ENCODE measurements around the gene ARHGAP26.

The ARHGAP26 gene

GRCh38 chr5:143208781-143209510 is 438.8 kb downstream of the ARHGAP26 start:
- no peak for DNase-seq (ENCODE audit: low spot score)

GRCh38 chr5:143209881-143210395 is 439.8 kb downstream of the ARHGAP26 start:
- DNase-seq (ENCODE audit: low spot score): no peak

GRCh38 chr5:143210576-143210975 is 440.4 kb downstream of the ARHGAP26 start:
- DNase-seq (ENCODE audit: low spot score): no peak

- DNase-seq (ENCODE audit: low spot score): no peak
Observed at GRCh38 chr5:143212261-143212660, 442.1 kb downstream of the ARHGAP26 start.

- DNase-seq (ENCODE audit: low spot score): no peak
Observed at GRCh38 chr5:143213231-143213850, 443.2 kb downstream of the ARHGAP26 start.

GRCh38 chr5:143213851-143214363 is 443.7 kb downstream of the ARHGAP26 start:
- no peak for DNase-seq (ENCODE audit: low spot score)

- no peak for DNase-seq (ENCODE audit: low spot score)
Observed at GRCh38 chr5:143214458-143214857, 444.3 kb downstream of the ARHGAP26 start.

- no peak for DNase-seq (ENCODE audit: low spot score)
Observed at GRCh38 chr5:143214890-143215289, 444.7 kb downstream of the ARHGAP26 start.

GRCh38 chr5:143215690-143216089 is 445.5 kb downstream of the ARHGAP26 start:
- no peak for DNase-seq (ENCODE audit: low spot score)

- no peak for DNase-seq (ENCODE audit: low spot score)
Observed at GRCh38 chr5:143216211-143216610, 446.0 kb downstream of the ARHGAP26 start.

- DNase-seq (ENCODE audit: low spot score): no peak
Observed at GRCh38 chr5:143217065-143217803, 447.1 kb downstream of the ARHGAP26 start.

GRCh38 chr5:143217804-143218160 is 447.6 kb downstream of the ARHGAP26 start:
- no peak for DNase-seq (ENCODE audit: low spot score)

- DNase-seq (ENCODE audit: low spot score): no peak
Observed at GRCh38 chr5:143218517-143219170, 448.5 kb downstream of the ARHGAP26 start.

- no peak for DNase-seq (ENCODE audit: low spot score)
Observed at GRCh38 chr5:143219696-143220095, 449.5 kb downstream of the ARHGAP26 start.

- DNase-seq (ENCODE audit: low spot score): no peak
Observed at GRCh38 chr5:143220748-143221251, 450.6 kb downstream of the ARHGAP26 start.

- no peak for DNase-seq (ENCODE audit: low spot score)
Observed at GRCh38 chr5:143222287-143223231, 452.4 kb downstream of the ARHGAP26 start.

- DNase-seq (ENCODE audit: low spot score): no peak
Observed at GRCh38 chr5:143224672-143225071, 454.5 kb downstream of the ARHGAP26 start.

GRCh38 chr5:143225511-143225910 is 455.3 kb downstream of the ARHGAP26 start:
- no peak for DNase-seq (ENCODE audit: low spot score)

- DNase-seq (ENCODE audit: low spot score): no peak
Observed at GRCh38 chr5:143226361-143226760, 456.2 kb downstream of the ARHGAP26 start.

GRCh38 chr5:143226872-143227271 is 456.7 kb downstream of the ARHGAP26 start:
- no peak for DNase-seq (ENCODE audit: low spot score)

GRCh38 chr5:143227301-143227700 is 457.1 kb downstream of the ARHGAP26 start:
- DNase-seq (ENCODE audit: low spot score): no peak

All from LoVo (cell line).